OCI-LY7 (cell line): Measurements from ENCODE around the gene COQ10A. TPM values are rescaled to one million over a fixed set of nuclear protein-coding genes. Genes with fewer than 3 reads are reported as not detected.

Source experiments
- BruUV-seq: library from RNA; stranded (reverse); fragments of 400-500 nt; replicated peaks from 2 replicates; lab custom pipeline; 2021; lab: Mats Ljungman, UMichigan
- CTCF ChIA-PET: fragments of 300-600 bp; sonication (Branson Sonifier 250); formaldehyde crosslinking; loops from one replicate; lab custom pipeline; 2022; ENCODE audit warnings: antibody characterized with exemption; ENCODE audit not compliant: unreplicated experiment; lab: Charles Lee
- POLR2A ChIA-PET: fragments of 300-600 bp; sonication (Branson Sonifier 250); formaldehyde crosslinking; loops from one replicate; lab custom pipeline; 2022; ENCODE audit warnings: antibody characterized with exemption; lab: Charles Lee
- DNase-seq: peaks from one replicate; pipeline ENCODE4 v3.0.0-alpha.2; 2015; ENCODE audit warnings: low spot score
- H2AFZ ChIP-seq: fragments of 200-600 bp; sonication (generic), shearing (Covaris generic); 2 replicates; pipeline ENCODE4 v1.6.1; 2014; ENCODE audit warnings: mild to moderate bottlenecking, antibody characterized with exemption, low read length, moderate library complexity
- H3K27ac ChIP-seq: fragments of 200-600 bp; sonication (generic); 2 replicates; pipeline ENCODE4 v1.5.1; 2014; ENCODE audit warnings: mixed run types, low read depth, mild to moderate bottlenecking, moderate library complexity, low read length, inconsistent platforms; ENCODE audit not compliant: poor library complexity, severe bottlenecking
- H3K36me3 ChIP-seq: fragments of 200-600 bp; sonication (generic); 2 replicates; pipeline ENCODE4 v1.6.1; 2014; ENCODE audit warnings: mild to moderate bottlenecking, antibody characterized with exemption, low read length, moderate library complexity, mixed read lengths; ENCODE audit not compliant: insufficient read depth
- H3K4me1 ChIP-seq: fragments of 200-600 bp; sonication (generic); 2 replicates; pipeline ENCODE4 v1.5.1; 2014; ENCODE audit warnings: mild to moderate bottlenecking, low read length; ENCODE audit not compliant: insufficient read depth, poor library complexity, severe bottlenecking
- H3K4me2 ChIP-seq: fragments of 200-600 bp; sonication (generic); 2 replicates; pipeline ENCODE4 v1.6.1; 2014; ENCODE audit warnings: mild to moderate bottlenecking, low read length
- H3K4me3 ChIP-seq: fragments of 200-600 bp; sonication (generic); 2 replicates; pipeline ENCODE4 v1.5.1; 2014; ENCODE audit warnings: mild to moderate bottlenecking, low read depth, low read length; ENCODE audit not compliant: poor library complexity, severe bottlenecking
- H3K79me2 ChIP-seq: fragments of 200-600 bp; sonication (generic); 2 replicates; pipeline ENCODE4 v1.6.1; 2016; ENCODE audit warnings: low read depth, mild to moderate bottlenecking, low read length, moderate library complexity, mixed read lengths; ENCODE audit not compliant: insufficient read depth
- H3K9me2 ChIP-seq: fragments of 200-600 bp; sonication (generic); 2 replicates; pipeline ENCODE4 v1.6.1; 2016; ENCODE audit warnings: mild to moderate bottlenecking, low read length, mixed read lengths; ENCODE audit not compliant: insufficient read depth
- H3K9me3 ChIP-seq: fragments of 200-600 bp; sonication (generic); 2 replicates; pipeline ENCODE4 v1.6.1; 2014; ENCODE audit warnings: mild to moderate bottlenecking, mixed run types, low read length, mixed read lengths
- H4K20me1 ChIP-seq: fragments of 200-600 bp; sonication (generic); 2 replicates; pipeline ENCODE4 v1.6.1; 2014; ENCODE audit warnings: mild to moderate bottlenecking, antibody characterized with exemption, low read length, moderate library complexity, mixed read lengths; ENCODE audit not compliant: insufficient read depth
- CTCF ChIP-seq: fragments of 200-600 bp; sonication (generic); conservative IDR thresholded peaks from 2 replicates; pipeline ENCODE4 v1.5.1; 2014; ENCODE audit warnings: mild to moderate bottlenecking, antibody characterized with exemption, low read length, moderate library complexity, mixed read lengths
- EZH2phosphoT487 ChIP-seq: fragments of 200-600 bp; sonication (generic); IDR thresholded peaks from 2 replicates; pipeline ENCODE4 v1.6.1; 2018; ENCODE audit warnings: low read depth, borderline replicate concordance, mild to moderate bottlenecking, mixed run types, antibody characterized with exemption, low read length, moderate library complexity, mixed read lengths
- intact Hi-C: fragments of 100-400 bp; cut with micrococcal nuclease; formaldehyde crosslinking; loops from one replicate; pipeline ENCODE4 v1.10.0; 2022; ENCODE audit not compliant: unreplicated experiment
- total RNA-seq, 2 experiments: library from RNA; depleted of rRNA in 1 of 2; stranded (reverse); fragments of >200 nt in 1 of 2; shearing (Covaris generic) in 1 of 2; gene quantifications; 2 replicates each; pipeline ENCODE4 v1.2.3, GENCODE V29; 2014 to 2022

The COQ10A gene
- total RNA-seq, 2 experiments from 2014 or later, result 20.6 to 22.1 TPM

GRCh38 chr12:56297400-56297799, 30.7 kb downstream of the COQ10A start:
- H3K36me3 ChIP-seq, result peaks cover 66% of the 10 kb centered on the region
- ChIA-PET POLR2A (interaction anchor here (0.6 to 1.8 kb wide), 4 partner anchors 10 to 164 kb away, joined by 3 to 4 read pairs (median 3); no protein-coding TSS in a partner anchor), CTCF (no interaction called here)
- H3K27ac ChIP-seq, result no peak overlapping the region
- no peaks in the 10 kb centered on the region for H3K9me2 ChIP-seq
- no peak overlapping the region for H2AFZ ChIP-seq
- H3K9me3 ChIP-seq, result no peaks in the 10 kb centered on the region
- H3K79me2 ChIP-seq, result peaks cover 87% of the 10 kb centered on the region
- no TSS peak for BruUV-seq
- TF ChIP-seq CTCF, result no peak
- no peak for TF ChIP-seq EZH2phosphoT487
- 0 out of 2 replicates have a peak, but pooled peaks cover 11% of the 10 kb centered on the region for H4K20me1 ChIP-seq
- intact Hi-C loops, result no loop called here
- peak overlapping the region; percentile 99 for H3K4me2 ChIP-seq
- H3K4me3 ChIP-seq, result peak overlapping the region; percentile 6
- no peak for DNase-seq
- H3K4me1 ChIP-seq, result peaks cover 52% of the 10 kb centered on the region

- no peaks in the 10 kb centered on the region for H3K9me2 ChIP-seq
- ChIA-PET CTCF (interaction anchor here (1.4 kb wide), 1 partner anchor 17 kb away, joined by 12 read pairs; the partner anchor contains the start of gene CNPY2), POLR2A (interaction anchor here (0.6 to 1.8 kb wide), 10 partner anchors 11 to 452 kb away, joined by 3 to 7 read pairs (median 4); partner anchors contain the start of genes IL23A and RNF41)
- no peak for TF ChIP-seq CTCF
- no peak for TF ChIP-seq EZH2phosphoT487
- H3K79me2 ChIP-seq, result peaks cover 73% of the 10 kb centered on the region
- H3K4me2 ChIP-seq, result peak overlapping the region; percentile 99
- peak overlapping the region; percentile 75 for H3K27ac ChIP-seq
- H3K9me3 ChIP-seq, result no peaks in the 10 kb centered on the region
- DNase-seq, result peak; percentile 25
- intact Hi-C loops, result no loop called here
- no peak overlapping the region for H2AFZ ChIP-seq
- BruUV-seq, result no TSS peak
- H3K4me3 ChIP-seq, result peak overlapping the region; percentile 79
- H3K4me1 ChIP-seq, result peaks cover 62% of the 10 kb centered on the region
- H4K20me1 ChIP-seq, result 0 out of 2 replicates have a peak, but pooled peaks cover 11% of the 10 kb centered on the region
- peaks cover 56% of the 10 kb centered on the region for H3K36me3 ChIP-seq
Measured at GRCh38 chr12:56298828-56299227, 32.1 kb downstream of the COQ10A start.

GRCh38 chr12:56299308-56299852, 32.6 kb downstream of the COQ10A start:
- peaks cover 62% of the 10 kb centered on the region for H3K4me1 ChIP-seq
- CTCF ChIA-PET, result interaction anchor here (1.4 kb wide), 1 partner anchor 16 kb away, joined by 12 read pairs; the partner anchor contains the start of gene CNPY2
- H2AFZ ChIP-seq, result no peak overlapping the region

More at GRCh38 chr12:56299308-56299852, 32.6 kb downstream of the COQ10A start:
- peak overlapping the region; percentile 99 for H3K4me2 ChIP-seq
- POLR2A ChIA-PET, result interaction anchor here (0.6 to 1.8 kb wide), 7 partner anchors 16 to 162 kb away, joined by 3 to 5 read pairs (median 4); partner anchors contain the start of gene RNF41
- H3K4me3 ChIP-seq, result peak overlapping the region; percentile 79
- H3K36me3 ChIP-seq, result peaks cover 56% of the 10 kb centered on the region
- BruUV-seq, result TSS peak; percentile 69
- H4K20me1 ChIP-seq, result 0 out of 2 replicates have a peak, but pooled peaks cover 11% of the 10 kb centered on the region
- H3K79me2 ChIP-seq, result peaks cover 67% of the 10 kb centered on the region
- peak; percentile 43 for DNase-seq
- intact Hi-C loops, result no loop called here
- H3K9me3 ChIP-seq, result no peaks in the 10 kb centered on the region
- H3K27ac ChIP-seq, result peak overlapping the region; percentile 75
- no peak for TF ChIP-seq CTCF
- TF ChIP-seq EZH2phosphoT487, result no peak
- H3K9me2 ChIP-seq, result no peaks in the 10 kb centered on the region
